Ishikawa (cell line): ENCODE measurements around the gene CROCC.

Source experiments
- CEBPB ChIP-seq: IDR thresholded peaks from 2 replicates; pipeline ENCODE4 v1.6.1; 2012
- CREB1 ChIP-seq: IDR thresholded peaks from 2 replicates; pipeline ENCODE4 v1.6.1; 2012; ENCODE audit warnings: low read depth
- EGR1 ChIP-seq: IDR thresholded peaks from 2 replicates; pipeline ENCODE4 v1.6.1; 2012
- EP300 ChIP-seq: IDR thresholded peaks from 2 replicates; pipeline ENCODE4 v1.6.1; 2012; ENCODE audit warnings: borderline replicate concordance
- FOXM1 ChIP-seq: IDR thresholded peaks from 2 replicates; pipeline ENCODE4 v1.6.1; 2012; ENCODE audit warnings: low read depth, borderline replicate concordance
- NFIC ChIP-seq: IDR thresholded peaks from 2 replicates; pipeline ENCODE4 v1.6.1; 2012
- RAD21 ChIP-seq: IDR thresholded peaks from 2 replicates; pipeline ENCODE4 v1.6.1; 2012; ENCODE audit warnings: low read depth
- TAF1 ChIP-seq: IDR thresholded peaks from 2 replicates; pipeline ENCODE4 v1.6.1; 2012; ENCODE audit warnings: low read depth, mild to moderate bottlenecking
- TCF12 ChIP-seq: IDR thresholded peaks from 2 replicates; pipeline ENCODE4 v1.6.1; 2012; ENCODE audit warnings: low read depth
- TEAD4 ChIP-seq: IDR thresholded peaks from 2 replicates; pipeline ENCODE4 v1.6.1; 2012
- USF1 ChIP-seq: IDR thresholded peaks from 2 replicates; pipeline ENCODE4 v1.6.1; 2012
- YY1 ChIP-seq: IDR thresholded peaks from 2 replicates; pipeline ENCODE4 v1.6.1; 2012; ENCODE audit warnings: low read depth
- ZBTB7A ChIP-seq: IDR thresholded peaks from 2 replicates; pipeline ENCODE4 v1.6.1; 2012; ENCODE audit warnings: low read depth
- TF ChIP-seq, protein P1 (sequence below): IDR thresholded peaks from 2 replicates; pipeline ENCODE4 v1.6.1; 2012
- TF ChIP-seq, protein P2 (sequence below): IDR thresholded peaks from 2 replicates; pipeline ENCODE4 v1.6.1; 2012; ENCODE audit warnings: low read depth, mild to moderate bottlenecking

Gene CROCC

GRCh38 chr1:16980473-16981268, 58.9 kb downstream of the CROCC start, which contains the start of gene MFAP2:
TSS of gene MFAP2 (minus strand) at chr1:16980620. CDS start at chr1:16978273, 2,347 bp downstream.
- TF ChIP-seq, protein P1, sequence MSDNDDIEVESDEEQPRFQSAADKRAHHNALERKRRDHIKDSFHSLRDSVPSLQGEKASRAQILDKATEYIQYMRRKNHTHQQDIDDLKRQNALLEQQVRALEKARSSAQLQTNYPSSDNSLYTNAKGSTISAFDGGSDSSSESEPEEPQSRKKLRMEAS = no peak; the same call in 1 of the 2 replicates
- TF ChIP-seq, protein P2, sequence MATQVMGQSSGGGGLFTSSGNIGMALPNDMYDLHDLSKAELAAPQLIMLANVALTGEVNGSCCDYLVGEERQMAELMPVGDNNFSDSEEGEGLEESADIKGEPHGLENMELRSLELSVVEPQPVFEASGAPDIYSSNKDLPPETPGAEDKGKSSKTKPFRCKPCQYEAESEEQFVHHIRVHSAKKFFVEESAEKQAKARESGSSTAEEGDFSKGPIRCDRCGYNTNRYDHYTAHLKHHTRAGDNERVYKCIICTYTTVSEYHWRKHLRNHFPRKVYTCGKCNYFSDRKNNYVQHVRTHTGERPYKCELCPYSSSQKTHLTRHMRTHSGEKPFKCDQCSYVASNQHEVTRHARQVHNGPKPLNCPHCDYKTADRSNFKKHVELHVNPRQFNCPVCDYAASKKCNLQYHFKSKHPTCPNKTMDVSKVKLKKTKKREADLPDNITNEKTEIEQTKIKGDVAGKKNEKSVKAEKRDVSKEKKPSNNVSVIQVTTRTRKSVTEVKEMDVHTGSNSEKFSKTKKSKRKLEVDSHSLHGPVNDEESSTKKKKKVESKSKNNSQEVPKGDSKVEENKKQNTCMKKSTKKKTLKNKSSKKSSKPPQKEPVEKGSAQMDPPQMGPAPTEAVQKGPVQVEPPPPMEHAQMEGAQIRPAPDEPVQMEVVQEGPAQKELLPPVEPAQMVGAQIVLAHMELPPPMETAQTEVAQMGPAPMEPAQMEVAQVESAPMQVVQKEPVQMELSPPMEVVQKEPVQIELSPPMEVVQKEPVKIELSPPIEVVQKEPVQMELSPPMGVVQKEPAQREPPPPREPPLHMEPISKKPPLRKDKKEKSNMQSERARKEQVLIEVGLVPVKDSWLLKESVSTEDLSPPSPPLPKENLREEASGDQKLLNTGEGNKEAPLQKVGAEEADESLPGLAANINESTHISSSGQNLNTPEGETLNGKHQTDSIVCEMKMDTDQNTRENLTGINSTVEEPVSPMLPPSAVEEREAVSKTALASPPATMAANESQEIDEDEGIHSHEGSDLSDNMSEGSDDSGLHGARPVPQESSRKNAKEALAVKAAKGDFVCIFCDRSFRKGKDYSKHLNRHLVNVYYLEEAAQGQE = no peak
- TF ChIP-seq FOXM1 (no peak), EP300 (no peak), YY1 (no peak), TAF1 (no peak), TEAD4 (no peak), ZBTB7A (no peak), EGR1 (no peak), NFIC (no peak; the same call in 1 of the 2 replicates)

GRCh38 chr1:16981269-16981849, 59.6 kb downstream of the CROCC start:
- no peak for TF ChIP-seq TAF1
- no peak for TF ChIP-seq RAD21
- no peak for TF ChIP-seq TEAD4
- no peak for TF ChIP-seq ZBTB7A
- TF ChIP-seq TCF12 = no peak

DNA sequence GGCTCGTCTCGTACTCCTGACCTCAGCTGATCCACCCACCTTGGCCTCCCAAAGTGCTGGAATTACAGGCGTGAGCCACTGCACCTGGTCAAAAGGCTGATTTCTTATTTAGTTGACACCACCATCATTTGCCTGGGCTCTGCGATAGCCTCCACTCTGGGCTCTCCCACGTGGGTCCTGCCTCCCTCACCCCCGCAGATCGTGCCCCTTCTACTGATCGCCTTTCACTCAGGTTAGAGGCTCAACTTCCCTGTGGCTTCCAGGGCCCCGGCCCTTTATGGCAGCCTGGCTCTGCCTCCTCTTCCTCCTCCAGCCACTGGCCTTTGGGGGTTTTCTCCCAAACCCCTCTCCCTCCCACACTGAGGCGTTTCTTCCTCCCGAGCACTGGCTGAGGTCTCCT, 61.2 kb downstream of the CROCC start:
- TF ChIP-seq USF1 (no peak), TCF12 (no peak), EGR1 (no peak), CEBPB (no peak), RAD21 (no peak), EP300 (no peak), FOXM1 (no peak), NFIC (no peak), ZBTB7A (no peak), CREB1 (no peak), TEAD4 (no peak), TAF1 (no peak)
- TF ChIP-seq, protein P2 = no peak
- TF ChIP-seq, protein P1 = no peak

GRCh38 chr1:16983649-16984048, 61.9 kb downstream of the CROCC start:
- no peak for TF ChIP-seq TEAD4
- no peak for TF ChIP-seq USF1
- no peak for TF ChIP-seq NFIC
- TF ChIP-seq ZBTB7A = no peak
- no peak for TF ChIP-seq CREB1
- TF ChIP-seq, protein P2 = no peak
- no peak for TF ChIP-seq RAD21
- no peak for TF ChIP-seq EP300
- no peak for TF ChIP-seq TAF1
- TF ChIP-seq CEBPB = no peak
- TF ChIP-seq FOXM1 = no peak
- TF ChIP-seq TCF12 = no peak
- TF ChIP-seq, protein P1 = no peak
